Measurements from ENCODE around the gene TRIM33. TPM values are rescaled to one million over a fixed set of nuclear protein-coding genes. Genes with fewer than 3 reads are reported as not detected.
"Not testable (repeated sequence)": the region's sequence is repeated elsewhere in the genome, so short reads cannot be mapped to it uniquely, and the experiment has no call there.

Gene TRIM33
- total and polyA plus RNA-seq, 4 experiments from 2014 or later, result 26.8 to 54.4 (median 42.1) TPM

DNA sequence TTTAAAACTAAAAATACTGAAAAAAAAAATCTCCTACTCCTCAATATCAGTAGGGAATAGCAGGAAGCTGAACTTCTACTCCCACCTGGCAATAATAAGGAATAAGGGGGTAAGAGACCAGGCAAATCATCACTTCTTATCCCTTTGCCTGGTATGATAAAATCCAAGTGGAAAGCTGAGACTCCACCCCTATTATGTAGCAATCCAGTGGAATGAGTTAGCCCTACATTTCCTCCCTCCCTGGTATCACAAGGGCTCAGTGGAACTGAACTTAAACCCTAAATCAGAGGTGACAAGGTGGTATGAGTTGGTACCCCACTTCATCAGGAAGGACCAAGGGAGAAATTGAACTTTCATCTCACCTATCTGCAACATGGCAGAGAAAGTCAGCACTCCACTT is 25.7 kb downstream of the TRIM33 start:
- H3K4me1 ChIP-seq (ENCODE audit: insufficient read depth, low read length), result peaks cover 48% of the 10 kb centered on the region
- H3K27me3 ChIP-seq (ENCODE audit: insufficient read depth, low read length), result no peaks in the 10 kb centered on the region
- peaks cover 3 to 9% of the 10 kb centered on the region in 2 donors for H3K36me3 Mint-ChIP-seq
- H3K27ac Mint-ChIP-seq, result no peak overlapping the region
- no peak overlapping the region for H3K4me3 Mint-ChIP-seq
- H3K27ac ChIP-seq (ENCODE audit: low read depth, low read length), result no peak overlapping the region
- ChIA-PET CTCF (ENCODE audit: partially characterized antibody) (no interaction called here), POLR2A (ENCODE audit: partially characterized antibody) (no interaction called here)
- peaks cover 42 to 73% (median 55%) of the 10 kb centered on the region in 4 donors for H3K4me1 Mint-ChIP-seq
- H3K36me3 ChIP-seq (ENCODE audit: insufficient read depth, low read length), result no peaks in the 10 kb centered on the region
- no peaks in the 10 kb centered on the region for H3K9me3 ChIP-seq (ENCODE audit: control insufficient read depth in 1 of 2, low read length in 2 of 2)
- H3K27me3 Mint-ChIP-seq, result no peaks in the 10 kb centered on the region
- H3K9me3 Mint-ChIP-seq, result peaks cover 0 to 4% (median 0%) of the 10 kb centered on the region in 8 donors
- no peak overlapping the region for H3K4me3 ChIP-seq (ENCODE audit: low read length in 2 of 2)
- DNase-seq, result no peak
- intact Hi-C loops (cut with micrococcal nuclease), result loop anchor here (10.0 kb wide), 1 partner anchor 60 kb away; no protein-coding TSS in a partner anchor

DNA sequence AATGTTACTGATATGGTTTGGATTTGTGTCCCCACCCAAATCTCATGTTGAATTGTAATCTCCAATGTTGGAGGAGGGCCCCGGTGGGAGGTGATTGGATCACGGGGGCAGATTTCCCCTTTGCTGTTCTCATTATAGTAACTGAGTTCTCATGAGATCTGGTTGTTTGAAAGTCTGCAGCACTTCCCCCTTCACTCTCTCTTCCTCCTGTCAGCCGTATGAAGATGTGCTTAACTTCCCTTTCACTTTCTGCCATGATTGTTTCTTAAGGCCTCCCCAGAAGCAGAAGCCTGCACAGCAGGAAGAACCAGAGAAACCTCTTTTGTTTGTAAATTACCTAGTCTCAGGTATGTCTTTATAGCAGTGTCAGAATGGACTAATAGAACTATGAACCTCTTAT is 28.4 kb downstream of the TRIM33 start:
- Histone ChIP-seq H3K27ac (ENCODE audit: low read depth, low read length) (no peak overlapping the region), H3K27me3 (ENCODE audit: insufficient read depth, low read length) (no peaks in the 10 kb centered on the region), H3K4me1 (ENCODE audit: insufficient read depth, low read length) (peaks cover 44% of the 10 kb centered on the region), H3K9me3 (ENCODE audit: control insufficient read depth in 1 of 2, low read length in 2 of 2) (no peaks in the 10 kb centered on the region), H3K36me3 (ENCODE audit: insufficient read depth, low read length) (no peaks in the 10 kb centered on the region), H3K4me3 (ENCODE audit: low read length in 2 of 2) (no peak overlapping the region)
- Mint-ChIP-seq H3K27me3 (no peaks in the 10 kb centered on the region), H3K36me3 (peaks cover 7 to 24% of the 10 kb centered on the region in 2 donors), H3K4me3 (peak overlapping the region in 7 of 8 donors; percentile 13 to 72 (median 26)), H3K9me3 (peaks cover 0 to 8% (median 5%) of the 10 kb centered on the region in 8 donors), H3K4me1 (peaks cover 41 to 68% (median 49%) of the 10 kb centered on the region in 4 donors), H3K27ac (peak overlapping the region; percentile 62 to 92 (median 82))
- intact Hi-C loops (cut with micrococcal nuclease), result loop anchor here (10.0 kb wide), 1 partner anchor 58 kb away; no protein-coding TSS in a partner anchor
- POLR2A ChIA-PET (ENCODE audit: partially characterized antibody), result interaction anchor here (2.1 kb wide), 1 partner anchor 28 kb away, joined by 10 read pairs; the partner anchor contains the start of gene TRIM33
- CTCF ChIA-PET (ENCODE audit: partially characterized antibody), result no interaction called here
- DNase-seq, result peak in 4 of 5 donors; percentile 21 to 28 (median 26)

DNA sequence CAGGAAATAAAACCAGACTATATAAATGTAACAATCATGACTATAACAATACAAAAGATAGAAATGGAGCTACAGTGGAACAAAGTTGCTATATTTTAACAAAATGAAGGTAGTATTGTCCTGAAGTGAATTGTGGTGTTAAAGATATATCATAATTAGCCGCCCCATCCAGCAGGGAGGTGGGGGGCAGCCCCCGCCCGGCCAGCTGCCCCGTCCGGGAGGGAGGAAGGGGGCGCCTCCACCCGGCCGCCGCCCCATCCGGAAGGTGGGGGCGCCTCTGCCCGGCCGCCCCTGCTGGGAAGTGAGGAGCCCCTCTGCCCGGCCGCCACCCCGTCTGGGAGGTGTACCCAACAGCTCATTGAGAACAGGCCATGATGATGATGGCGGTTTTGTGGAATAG is 31.4 kb downstream of the TRIM33 start:
- POLR2A ChIA-PET (ENCODE audit: partially characterized antibody), result interaction anchor here (1.5 kb wide), 1 partner anchor 31 kb away, joined by 3 read pairs; the partner anchor contains the start of gene TRIM33
- H3K27me3 Mint-ChIP-seq, result not testable (repeated sequence)

DNA sequence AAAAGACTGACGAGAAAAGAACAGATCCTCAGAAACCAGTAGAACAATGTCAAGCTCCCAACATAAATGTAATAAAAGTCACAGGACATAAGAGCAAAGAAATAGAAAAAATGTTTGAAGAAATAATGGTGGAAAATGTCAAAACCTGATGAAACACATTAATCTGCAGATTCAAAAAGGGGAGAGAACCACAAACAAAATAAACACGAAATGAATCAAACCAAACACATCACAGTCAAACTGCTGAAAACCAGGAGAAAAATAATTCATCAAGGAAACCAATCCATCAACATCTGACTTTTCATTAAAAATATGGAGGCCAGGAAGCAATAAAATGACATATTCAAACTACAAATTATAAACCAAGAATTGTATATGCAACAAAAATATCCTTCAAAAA is 31.9 kb downstream of the TRIM33 start:
- Histone ChIP-seq H3K4me3 (ENCODE audit: low read length in 2 of 2) (no peak overlapping the region), H3K27ac (ENCODE audit: low read depth, low read length) (no peak overlapping the region), H3K27me3 (ENCODE audit: insufficient read depth, low read length) (no peaks in the 10 kb centered on the region), H3K4me1 (ENCODE audit: insufficient read depth, low read length) (peaks cover 51% of the 10 kb centered on the region), H3K9me3 (ENCODE audit: control insufficient read depth in 1 of 2, low read length in 2 of 2) (no peaks in the 10 kb centered on the region), H3K36me3 (ENCODE audit: insufficient read depth, low read length) (no peaks in the 10 kb centered on the region)
- peak overlapping the region in 5 of 8 donors; percentile 14 to 64 (median 43) for H3K4me3 Mint-ChIP-seq
- peak overlapping the region in 2 of 7 donors; percentile 8 to 31 for H3K27ac Mint-ChIP-seq
- no peak for DNase-seq
- POLR2A ChIA-PET (ENCODE audit: partially characterized antibody), result interaction anchor here (1.5 kb wide), 1 partner anchor 32 kb away, joined by 3 read pairs; the partner anchor contains the start of gene TRIM33
- H3K9me3 Mint-ChIP-seq, result peaks cover 0 to 8% (median 6%) of the 10 kb centered on the region in 8 donors
- H3K27me3 Mint-ChIP-seq, result no peaks in the 10 kb centered on the region
- intact Hi-C loops (cut with micrococcal nuclease), result no loop called here
- CTCF ChIA-PET (ENCODE audit: partially characterized antibody), result no interaction called here
- H3K4me1 Mint-ChIP-seq, result peaks cover 46 to 74% (median 56%) of the 10 kb centered on the region in 4 donors
- H3K36me3 Mint-ChIP-seq, result peaks cover 7 to 24% of the 10 kb centered on the region in 2 donors

More for the DNA sequence above, 31.4 kb downstream of the TRIM33 start:
- DNase-seq; H3K4me3 ChIP-seq (ENCODE audit: low read length in 2 of 2); H3K9me3 ChIP-seq (ENCODE audit: control insufficient read depth in 1 of 2, low read length in 2 of 2); CTCF ChIA-PET (ENCODE audit: partially characterized antibody); H3K27ac ChIP-seq (ENCODE audit: low read depth, low read length); H3K36me3 ChIP-seq (ENCODE audit: insufficient read depth, low read length); H3K9me3 Mint-ChIP-seq; H3K27me3 ChIP-seq (ENCODE audit: insufficient read depth, low read length): not testable (repeated sequence)
- peak overlapping the region in 1 of 7 donors; percentile 31 for H3K27ac Mint-ChIP-seq
- H3K36me3 Mint-ChIP-seq, result peaks cover 7 to 24% of the 10 kb centered on the region in 2 donors
- H3K4me1 ChIP-seq (ENCODE audit: insufficient read depth, low read length), result peaks cover 51% of the 10 kb centered on the region
- H3K4me3 Mint-ChIP-seq, result peak overlapping the region in 2 of 8 donors; percentile 29 to 43
- peaks cover 46 to 74% (median 56%) of the 10 kb centered on the region in 4 donors for H3K4me1 Mint-ChIP-seq
- intact Hi-C loops (cut with micrococcal nuclease), result loop anchor here (10.0 kb wide), 1 partner anchor 55 kb away; no protein-coding TSS in a partner anchor

DNA sequence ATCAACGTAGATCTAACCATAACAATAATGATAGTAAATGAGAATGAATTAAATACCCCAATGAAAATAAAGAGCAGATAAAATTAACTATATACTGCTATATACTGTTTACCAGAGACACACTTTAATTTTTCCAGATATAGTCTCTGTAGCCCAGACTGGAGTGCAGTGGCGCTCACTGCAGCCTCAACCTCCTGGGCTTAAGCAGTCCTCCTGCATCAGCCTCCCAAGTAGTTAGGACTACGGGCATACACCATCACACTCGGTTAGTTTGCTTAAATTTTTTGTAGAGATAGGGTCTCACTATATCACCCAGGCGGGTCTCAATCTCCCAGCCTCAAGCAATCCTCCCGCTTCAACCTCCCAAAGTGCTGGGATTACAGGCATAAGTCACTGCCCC is 37.2 kb downstream of the TRIM33 start:
- ChIA-PET POLR2A (ENCODE audit: partially characterized antibody) (no interaction called here), CTCF (ENCODE audit: partially characterized antibody) (no interaction called here)
- Histone ChIP-seq H3K9me3 (ENCODE audit: control insufficient read depth in 1 of 2, low read length in 2 of 2) (no peaks in the 10 kb centered on the region), H3K4me3 (ENCODE audit: low read length in 2 of 2) (no peak overlapping the region), H3K4me1 (ENCODE audit: insufficient read depth, low read length) (peaks cover 43% of the 10 kb centered on the region), H3K27me3 (ENCODE audit: insufficient read depth, low read length) (no peaks in the 10 kb centered on the region), H3K27ac (ENCODE audit: low read depth, low read length) (no peak overlapping the region), H3K36me3 (ENCODE audit: insufficient read depth, low read length) (no peaks in the 10 kb centered on the region)
- no peak for DNase-seq
- Mint-ChIP-seq H3K27me3 (no peaks in the 10 kb centered on the region), H3K4me3 (peak overlapping the region in 3 of 8 donors; percentile 4 to 61 (median 22)), H3K36me3 (peaks cover 6 to 16% of the 10 kb centered on the region in 2 donors), H3K27ac (no peak overlapping the region), H3K9me3 (peaks cover 0 to 6% (median under 1%) of the 10 kb centered on the region in 8 donors), H3K4me1 (peaks cover 48 to 79% (median 62%) of the 10 kb centered on the region in 4 donors)
- intact Hi-C loops (cut with micrococcal nuclease), result no loop called here

DNA sequence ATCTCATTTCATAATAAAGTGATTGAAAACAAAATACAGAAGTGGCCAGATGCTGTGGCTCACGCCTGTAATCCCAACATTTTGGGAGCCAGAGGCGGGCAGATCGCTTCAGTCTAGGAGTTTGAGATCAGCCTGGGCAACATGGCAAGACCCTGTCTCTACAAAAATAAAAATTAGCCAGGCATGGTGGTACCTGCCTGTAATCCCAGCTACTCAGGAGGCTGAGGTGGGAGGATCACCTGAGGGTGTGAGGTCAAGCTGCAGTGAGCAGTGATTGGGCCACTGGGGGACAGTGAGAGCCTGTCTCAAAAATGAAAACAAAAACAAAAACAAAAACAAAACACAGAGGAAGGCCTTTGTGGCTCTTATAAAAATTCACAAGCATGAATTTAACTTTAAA is 38.6 kb downstream of the TRIM33 start:
- Histone ChIP-seq H3K9me3 (ENCODE audit: control insufficient read depth in 1 of 2, low read length in 2 of 2) (no peaks in the 10 kb centered on the region), H3K27ac (ENCODE audit: low read depth, low read length) (no peak overlapping the region), H3K36me3 (ENCODE audit: insufficient read depth, low read length) (no peaks in the 10 kb centered on the region), H3K4me3 (ENCODE audit: low read length in 2 of 2) (no peak overlapping the region), H3K27me3 (ENCODE audit: insufficient read depth, low read length) (no peaks in the 10 kb centered on the region), H3K4me1 (ENCODE audit: insufficient read depth, low read length) (peaks cover 45% of the 10 kb centered on the region)
- Mint-ChIP-seq H3K4me1 (peaks cover 55 to 83% (median 67%) of the 10 kb centered on the region in 4 donors), H3K9me3 (peaks cover 0 to 6% (median 0%) of the 10 kb centered on the region in 8 donors), H3K27ac (peak overlapping the region in 3 of 7 donors; percentile 19 to 70 (median 51)), H3K36me3 (peaks cover 9 to 10% of the 10 kb centered on the region in 2 donors), H3K27me3 (no peaks in the 10 kb centered on the region), H3K4me3 (peak overlapping the region in 1 of 8 donors; percentile 31)
- DNase-seq, result no peak
- ChIA-PET CTCF (ENCODE audit: partially characterized antibody) (interaction anchor here (1.4 kb wide), 1 partner anchor 9 kb away, joined by 4 read pairs; no protein-coding TSS in a partner anchor), POLR2A (ENCODE audit: partially characterized antibody) (no interaction called here)
- intact Hi-C loops (cut with micrococcal nuclease), result no loop called here

DNA sequence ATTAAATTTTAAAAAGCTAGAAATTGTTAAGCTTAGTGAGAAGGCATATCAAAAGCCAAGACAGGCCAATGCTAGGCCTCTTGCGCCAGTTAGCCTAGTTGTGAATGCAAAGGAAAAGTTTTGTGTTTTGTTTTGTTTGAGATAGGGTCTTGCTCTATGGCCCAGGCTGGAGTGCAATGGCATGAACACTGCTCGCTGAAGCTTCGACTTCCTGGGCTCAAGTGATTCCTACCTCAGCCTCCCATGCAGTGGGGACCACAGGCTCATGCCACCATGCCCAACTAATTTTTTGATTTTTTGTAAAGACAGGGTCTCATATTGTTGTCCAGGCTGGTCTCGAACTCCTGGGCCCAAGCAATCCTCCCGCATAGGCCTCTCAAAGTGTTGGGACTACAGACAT is 40.3 kb downstream of the TRIM33 start:
- Histone ChIP-seq H3K27me3 (ENCODE audit: insufficient read depth, low read length) (no peaks in the 10 kb centered on the region), H3K9me3 (ENCODE audit: control insufficient read depth in 1 of 2, low read length in 2 of 2) (no peaks in the 10 kb centered on the region), H3K4me1 (ENCODE audit: insufficient read depth, low read length) (peaks cover 45% of the 10 kb centered on the region), H3K36me3 (ENCODE audit: insufficient read depth, low read length) (no peaks in the 10 kb centered on the region), H3K27ac (ENCODE audit: low read depth, low read length) (no peak overlapping the region), H3K4me3 (ENCODE audit: low read length in 2 of 2) (no peak overlapping the region)
- Mint-ChIP-seq H3K4me3 (peak overlapping the region in 1 of 8 donors; percentile 48), H3K9me3 (peaks cover 0 to 6% (median 0%) of the 10 kb centered on the region in 8 donors), H3K27me3 (no peaks in the 10 kb centered on the region), H3K27ac (peak overlapping the region in 1 of 7 donors; percentile 13), H3K4me1 (peaks cover 54 to 83% (median 69%) of the 10 kb centered on the region in 4 donors), H3K36me3 (peaks cover 9 to 14% of the 10 kb centered on the region in 2 donors)
- intact Hi-C loops (cut with micrococcal nuclease), result no loop called here
- DNase-seq, result no peak
- ChIA-PET POLR2A (ENCODE audit: partially characterized antibody) (no interaction called here), CTCF (ENCODE audit: partially characterized antibody) (no interaction called here)

Data from CD4-positive, alpha-beta memory T cell (primary cell).